T-cell (primary cell): ENCODE measurements around the gene OCA2. TPM values are rescaled to one million over a fixed set of nuclear protein-coding genes. Genes with fewer than 3 reads are reported as not detected.

Experiments
- ATAC-seq, 4 experiments: fragments of 200-7000 bp in 3 of 4; fragments of 150-1000 bp in 1 of 4; cut with Tn5 transposase; replicated peaks in 1 of 4; 1 replicate in 3 of 4; 2 replicates in 1 of 4; pipeline ENCODE4 v1.10.0; 2021; ENCODE audit warnings: moderate library complexity in 3 of 4, mild to moderate bottlenecking in 2 of 4, moderate number of reproducible peaks in 1 of 4
- CTCF ChIA-PET, 2 donors: fragments of 300-600 bp; sonication (Branson Sonifier 250); formaldehyde crosslinking; loops; one replicate each; lab custom pipeline; 2022; ENCODE audit warnings: antibody characterized with exemption in 2 of 2; lab: Charles Lee
- POLR2A ChIA-PET, 2 donors: fragments of 300-600 bp; sonication (Branson Sonifier 250); formaldehyde crosslinking; loops; one replicate each; lab custom pipeline; 2022; ENCODE audit warnings: antibody characterized with exemption in 2 of 2; lab: Charles Lee
- DNase-seq, 35 experiments: peaks; one replicate each; pipeline versions ENCODE4 v3.0.0 to v3.0.0-alpha.2; 2013 to 2023
- H3K27ac ChIP-seq: one replicate; pipeline ENCODE4 v1.5.1; 2013; ENCODE audit warnings: low read length
- H3K27me3 ChIP-seq, 2 experiments: replicated peaks in 1 of 2; 1 replicate in 1 of 2; 2 replicates in 1 of 2; pipeline versions ENCODE4 v1.6.1 to v1.7.0; 2013; ENCODE audit warnings: low read length in 1 of 2, mixed read lengths in 1 of 2; ENCODE audit not compliant: control insufficient read depth in 2 of 2, insufficient read depth in 2 of 2; ENCODE audit errors: extremely low read depth in 1 of 2
- H3K36me3 ChIP-seq, 2 donors: 1 replicate in 1 of 2; 2 replicates in 1 of 2; pipeline versions ENCODE4 v1.6.1 to v1.7.0; 2013; ENCODE audit warnings: low read length in 1 of 2; ENCODE audit not compliant: control insufficient read depth in 2 of 2, insufficient read depth in 1 of 2; ENCODE audit errors: extremely low read depth in 1 of 2
- H3K4me1 ChIP-seq, 2 experiments: 1 replicate in 1 of 2; 2 replicates in 1 of 2; pipeline versions ENCODE4 v1.6.1 to v1.7.0; 2013; ENCODE audit warnings: low read length in 2 of 2, mixed read lengths in 1 of 2; ENCODE audit not compliant: insufficient read depth in 2 of 2, control insufficient read depth in 1 of 2; ENCODE audit errors: extremely low read depth in 1 of 2
- H3K4me3 ChIP-seq, 2 donors: 1 replicate in 1 of 2; 2 replicates in 1 of 2; pipeline versions ENCODE4 v1.5.1 to v1.7.0; 2013; ENCODE audit warnings: mild to moderate bottlenecking in 2 of 2, low read length in 1 of 2, moderate library complexity in 1 of 2; ENCODE audit not compliant: control insufficient read depth in 1 of 2; ENCODE audit errors: extremely low read depth in 1 of 2
- H3K9me3 ChIP-seq: 2 replicates; pipeline ENCODE4 v1.7.0; 2013
- H3K27ac Mint-ChIP-seq, 2 donors: one replicate each; pipeline ENCODE4 v1.8.0; 2020 to 2021; ENCODE audit warnings: mild to moderate bottlenecking in 2 of 2, mixed read lengths in 2 of 2
- H3K27me3 Mint-ChIP-seq, 2 donors: one replicate each; pipeline ENCODE4 v1.8.0; 2021 to 2022; ENCODE audit warnings: mixed read lengths in 2 of 2
- H3K36me3 Mint-ChIP-seq: one replicate; pipeline ENCODE4 v1.8.0; 2021; ENCODE audit warnings: mixed read lengths
- H3K4me1 Mint-ChIP-seq, 3 donors: one replicate each; pipeline ENCODE4 v1.8.0; 2020 to 2022; ENCODE audit warnings: mixed read lengths in 3 of 3, mild to moderate bottlenecking in 1 of 3
- H3K4me3 Mint-ChIP-seq, 3 donors: one replicate each; pipeline ENCODE4 v1.8.0; 2020 to 2022; ENCODE audit warnings: mild to moderate bottlenecking in 3 of 3, mixed read lengths in 3 of 3, moderate library complexity in 3 of 3
- H3K9me3 Mint-ChIP-seq, 3 donors: one replicate each; pipeline ENCODE4 v1.8.0; 2020 to 2022; ENCODE audit warnings: mixed read lengths in 3 of 3
- WGBS: methylation state at CpG from one replicate; pipeline ENCODE4 v1.1.5; 2013; ENCODE audit warnings: missing lambda C conversion rate; ENCODE audit not compliant: insufficient coverage; 5-methylcytosine and 5-hydroxymethylcytosine counted together
- total RNA-seq, 35 experiments: library from RNA in 6 of 35; stranded (reverse) in 6 of 35; fragments of 120-200 nt in 1 of 35; gene quantifications; one replicate each; pipeline versions ENCODE4 v1.2.1 to v1.2.4 and lab custom pipeline; 2013 to 2026

Gene OCA2
- total RNA-seq, 5 donors from 2014 or later (not counting 1 experiment from before 2014, with no cell fraction given): 0.19 to 0.67 TPM; not detected in 3

GRCh38 chr15:28096670-28097431 is 2.3 kb downstream of the OCA2 start:
- Mint-ChIP-seq H3K4me1 (peaks cover 27 to 50% (median 41%) of the 10 kb centered on the region in 3 donors), H3K4me3 (peak overlapping the region; percentile 79 to 84 (median 82)), H3K9me3 (no peaks in the 10 kb centered on the region), H3K27ac (no peak overlapping the region), H3K36me3 (peaks cover 3% of the 10 kb centered on the region), H3K27me3 (peaks cover 44 to 77% of the 10 kb centered on the region in 2 donors)
- CTCF ChIA-PET: no interaction called here
- DNase-seq (peak in 2 of 35 experiments; percentile 15 to 19), ATAC-seq (no peak)
- no peaks in the 10 kb centered on the region for H3K9me3 ChIP-seq
- H3K4me3 ChIP-seq: peak overlapping the region; percentile 48 to 94
- H3K36me3 ChIP-seq: no peaks in the 10 kb centered on the region
- peaks cover 13 to 52% of the 10 kb centered on the region in 2 experiments for H3K4me1 ChIP-seq
- H3K27me3 ChIP-seq: peaks cover 30 to 88% of the 10 kb centered on the region in 2 experiments
- H3K27ac ChIP-seq: no peak overlapping the region
- WGBS: 4% methylated on average over 71 of the region's 72 CpGs
- POLR2A ChIA-PET: no interaction called here

GRCh38 chr15:28096411-28096669 is 2.8 kb downstream of the OCA2 start:
- ChIA-PET CTCF (no interaction called here), POLR2A (no interaction called here)
- peaks cover 27 to 50% (median 41%) of the 10 kb centered on the region in 3 donors for H3K4me1 Mint-ChIP-seq
- H3K36me3 ChIP-seq: no peaks in the 10 kb centered on the region
- H3K9me3 Mint-ChIP-seq: no peaks in the 10 kb centered on the region
- peaks cover 47 to 78% of the 10 kb centered on the region in 2 donors for H3K27me3 Mint-ChIP-seq
- H3K4me1 ChIP-seq: peaks cover 13 to 52% of the 10 kb centered on the region in 2 experiments
- H3K27me3 ChIP-seq: peaks cover 33 to 91% of the 10 kb centered on the region in 2 experiments
- no peaks in the 10 kb centered on the region for H3K9me3 ChIP-seq
- peak overlapping the region; percentile 79 to 84 (median 82) for H3K4me3 Mint-ChIP-seq
- ATAC-seq (peak in 1 of 4 experiments; percentile 3), DNase-seq (no peak)
- no peak overlapping the region for H3K27ac Mint-ChIP-seq
- 1% methylated on average over 13 of the region's 13 CpGs for WGBS
- H3K27ac ChIP-seq: no peak overlapping the region
- peak overlapping the region; percentile 48 to 94 for H3K4me3 ChIP-seq
- peaks cover 3% of the 10 kb centered on the region for H3K36me3 Mint-ChIP-seq

GRCh38 chr15:28094732-28095521 is 4.2 kb downstream of the OCA2 start:
- H3K4me1 Mint-ChIP-seq: peaks cover 24 to 46% (median 41%) of the 10 kb centered on the region in 3 donors
- no peak overlapping the region for H3K27ac Mint-ChIP-seq
- DNase-seq (peak in 7 of 35 experiments; percentile 16 to 44 (median 36)), ATAC-seq (peak in 3 of 4 experiments; percentile 31 to 42 (median 33))
- ChIA-PET CTCF (no interaction called here), POLR2A (no interaction called here)
- peaks cover 0 to 13% (median 12%) of the 10 kb centered on the region in 3 donors for H3K9me3 Mint-ChIP-seq
- Histone ChIP-seq H3K27ac (no peak overlapping the region), H3K4me1 (peaks cover 13 to 52% of the 10 kb centered on the region in 2 experiments), H3K27me3 (peaks cover 31 to 77% of the 10 kb centered on the region in 2 experiments), H3K36me3 (no peaks in the 10 kb centered on the region), H3K9me3 (peaks cover 2% of the 10 kb centered on the region), H3K4me3 (peak overlapping the region; percentile 49 to 94)
- peak overlapping the region; percentile 79 to 84 (median 82) for H3K4me3 Mint-ChIP-seq
- H3K36me3 Mint-ChIP-seq: peaks cover 8% of the 10 kb centered on the region
- WGBS: under 1% methylated on average over 70 of the region's 76 CpGs
- peaks cover 50 to 80% of the 10 kb centered on the region in 2 donors for H3K27me3 Mint-ChIP-seq

GRCh38 chr15:28093752-28094535 is 5.2 kb downstream of the OCA2 start:
- Mint-ChIP-seq H3K9me3 (peaks cover 4 to 20% (median 12%) of the 10 kb centered on the region in 3 donors), H3K27me3 (peaks cover 51 to 81% of the 10 kb centered on the region in 2 donors), H3K36me3 (peaks cover 8% of the 10 kb centered on the region), H3K4me1 (peaks cover 19 to 40% (median 36%) of the 10 kb centered on the region in 3 donors), H3K4me3 (peak overlapping the region; percentile 7 to 79 (median 31)), H3K27ac (no peak overlapping the region)
- peaks cover 11 to 46% of the 10 kb centered on the region in 2 experiments for H3K4me1 ChIP-seq
- H3K9me3 ChIP-seq: peaks cover 2% of the 10 kb centered on the region
- peak overlapping the region; percentile 23 to 51 for H3K4me3 ChIP-seq
- ChIA-PET CTCF (no interaction called here), POLR2A (no interaction called here)
- ATAC-seq (no peak), DNase-seq (no peak)
- no peaks in the 10 kb centered on the region for H3K36me3 ChIP-seq
- peaks cover 25 to 68% of the 10 kb centered on the region in 2 experiments for H3K27me3 ChIP-seq
- WGBS: 88% methylated on average over 1 of the region's 20 CpGs
- no peak overlapping the region for H3K27ac ChIP-seq

- no peak for ATAC-seq
- Mint-ChIP-seq H3K4me3 (no peak overlapping the region), H3K4me1 (peaks cover 7 to 25% (median 19%) of the 10 kb centered on the region in 3 donors), H3K9me3 (peaks cover 4 to 29% (median 15%) of the 10 kb centered on the region in 3 donors), H3K27ac (no peak overlapping the region), H3K36me3 (peaks cover 8% of the 10 kb centered on the region), H3K27me3 (peaks cover 53 to 73% of the 10 kb centered on the region in 2 donors)
- ChIA-PET POLR2A (no interaction called here), CTCF (interaction anchor here in 1 of 2 donors (0.7 kb wide), 1 partner anchor 35 kb away, joined by 3 read pairs; no protein-coding TSS in a partner anchor)
- no peak overlapping the region for H3K4me3 ChIP-seq
- peaks cover 14 to 43% of the 10 kb centered on the region in 2 experiments for H3K27me3 ChIP-seq
- no CpG with 5 or more reads among the region's 2 CpGs for WGBS
- H3K27ac ChIP-seq: no peak overlapping the region
- H3K9me3 ChIP-seq: peaks cover 2% of the 10 kb centered on the region
- no peak for DNase-seq
- H3K4me1 ChIP-seq: peaks cover 4 to 26% of the 10 kb centered on the region in 2 experiments
- H3K36me3 ChIP-seq: no peaks in the 10 kb centered on the region
These were observed 7.8 kb downstream of the OCA2 start for GRCh38 chr15:28091313-28091712.
